Measurements from ENCODE around the gene APOC3.

The APOC3 gene

GRCh38 chr11:116814502-116814901, 15.2 kb upstream of the APOC3 start:
- no peak overlapping the region for H4K91ac ChIP-seq (ENCODE audit: low read depth, low read length, poor library complexity)
- H4K8ac ChIP-seq (ENCODE audit: low read depth, low read length): no peak overlapping the region
- H3K9ac ChIP-seq (ENCODE audit: low read depth, low read length, poor library complexity): no peak overlapping the region
- H3K9me3 ChIP-seq (replicated peaks in 1 of 2; ENCODE audit: control insufficient read depth in 2 of 2, insufficient read depth in 1 of 2, low read depth in 1 of 2, low read length in 2 of 2): peaks cover 0 to 2% of the 10 kb centered on the region in 2 donors
- DNase-seq (ENCODE audit: low spot score): no peak
- no peak overlapping the region for H3K4ac ChIP-seq (ENCODE audit: low read length)
- H2BK120ac ChIP-seq (ENCODE audit: low read depth, low read length): no peak overlapping the region
- H3K27me3 ChIP-seq (ENCODE audit: control insufficient read depth in 3 of 3, insufficient read depth in 3 of 3, low read depth in 1 of 3, low read length in 3 of 3): no peaks in the 10 kb centered on the region
- H3K36me3 ChIP-seq (replicated peaks in 1 of 2; ENCODE audit: control insufficient read depth in 2 of 2, insufficient read depth in 2 of 2, low read length in 2 of 2): no peaks in the 10 kb centered on the region
- H3K4me1 ChIP-seq (ENCODE audit: control insufficient read depth in 2 of 2, insufficient read depth in 1 of 2, low read depth in 1 of 2, low read length in 2 of 2): no peaks in the 10 kb centered on the region
- no peak overlapping the region for H2AK5ac ChIP-seq (ENCODE audit: low read depth, low read length)
- no peak overlapping the region for H3K18ac ChIP-seq (ENCODE audit: low read length)
- H3K4me3 ChIP-seq (ENCODE audit: low read length in 2 of 2): no peak overlapping the region
- no peak overlapping the region for H3K27ac ChIP-seq (replicated peaks; ENCODE audit: low read length)
- no peak overlapping the region for H3K14ac ChIP-seq (ENCODE audit: low read length)
- H2BK12ac ChIP-seq (ENCODE audit: low read length): no peak overlapping the region
- H2AFZ ChIP-seq (ENCODE audit: low read length): no peak overlapping the region
- H2BK5ac ChIP-seq (ENCODE audit: low read length): no peak overlapping the region
- no CpG with 5 or more reads among the region's 6 CpGs for WGBS, 2 donors (ENCODE audit: extremely low coverage in 2 of 2, insufficient read length in 2 of 2, insufficient replicate concordance in 1 of 2)
- no peak overlapping the region for H2BK15ac ChIP-seq (ENCODE audit: low read length)
- no peak overlapping the region for H3K23ac ChIP-seq (ENCODE audit: low read depth, low read length, poor library complexity)
- H3K4me2 ChIP-seq (ENCODE audit: insufficient read depth, low read length, poor library complexity, severe bottlenecking): no peak overlapping the region
- H3K79me1 ChIP-seq (ENCODE audit: low read depth, low read length): no peaks in the 10 kb centered on the region

- H3K36me3 ChIP-seq (replicated peaks in 1 of 2; ENCODE audit: control insufficient read depth in 2 of 2, insufficient read depth in 2 of 2, low read length in 2 of 2): no peaks in the 10 kb centered on the region
- no peak overlapping the region for H2BK5ac ChIP-seq (ENCODE audit: low read length)
- no CpG with 5 or more reads among the region's 9 CpGs for WGBS, 2 donors (ENCODE audit: extremely low coverage in 2 of 2, insufficient read length in 2 of 2, insufficient replicate concordance in 1 of 2)
- no peak overlapping the region for H3K27ac ChIP-seq (replicated peaks; ENCODE audit: low read length)
- peak overlapping the region; percentile 48 for H3K18ac ChIP-seq (ENCODE audit: low read length)
- no peaks in the 10 kb centered on the region for H3K79me1 ChIP-seq (ENCODE audit: low read depth, low read length)
- no peak overlapping the region for H3K14ac ChIP-seq (ENCODE audit: low read length)
- no peak overlapping the region for H2BK120ac ChIP-seq (ENCODE audit: low read depth, low read length)
- H4K8ac ChIP-seq (ENCODE audit: low read depth, low read length): no peak overlapping the region
- H3K4me3 ChIP-seq (ENCODE audit: low read length in 2 of 2): no peak overlapping the region
- H3K23ac ChIP-seq (ENCODE audit: low read depth, low read length, poor library complexity): peak overlapping the region; percentile 65
- H3K9me3 ChIP-seq (replicated peaks in 1 of 2; ENCODE audit: control insufficient read depth in 2 of 2, insufficient read depth in 1 of 2, low read depth in 1 of 2, low read length in 2 of 2): peaks cover 0 to 2% of the 10 kb centered on the region in 2 donors
- no peak overlapping the region for H2AFZ ChIP-seq (ENCODE audit: low read length)
- no peak overlapping the region for H3K9ac ChIP-seq (ENCODE audit: low read depth, low read length, poor library complexity)
- DNase-seq (ENCODE audit: low spot score): no peak
- H2AK5ac ChIP-seq (ENCODE audit: low read depth, low read length): peak overlapping the region; percentile 81
- no peak overlapping the region for H2BK12ac ChIP-seq (ENCODE audit: low read length)
- H4K91ac ChIP-seq (ENCODE audit: low read depth, low read length, poor library complexity): no peak overlapping the region
- no peak overlapping the region for H3K4me2 ChIP-seq (ENCODE audit: insufficient read depth, low read length, poor library complexity, severe bottlenecking)
- H2BK15ac ChIP-seq (ENCODE audit: low read length): no peak overlapping the region
- peaks cover 0 to 8% (median 1%) of the 10 kb centered on the region in 3 experiments for H3K27me3 ChIP-seq (ENCODE audit: control insufficient read depth in 3 of 3, insufficient read depth in 3 of 3, low read depth in 1 of 3, low read length in 3 of 3)
- H3K4me1 ChIP-seq (ENCODE audit: control insufficient read depth in 2 of 2, insufficient read depth in 1 of 2, low read depth in 1 of 2, low read length in 2 of 2): peaks cover 0 to 4% of the 10 kb centered on the region in 2 donors
- no peak overlapping the region for H3K4ac ChIP-seq (ENCODE audit: low read length)
These were observed 10.7 kb upstream of the APOC3 start for GRCh38 chr11:116819049-116819448.

GRCh38 chr11:116821050-116821918, 8.4 kb upstream of the APOC3 start:
- H2BK15ac ChIP-seq (ENCODE audit: low read length): no peak overlapping the region
- H3K14ac ChIP-seq (ENCODE audit: low read length): peak overlapping the region; percentile 21
- H2BK120ac ChIP-seq (ENCODE audit: low read depth, low read length): no peak overlapping the region
- H3K27me3 ChIP-seq (ENCODE audit: control insufficient read depth in 3 of 3, insufficient read depth in 3 of 3, low read depth in 1 of 3, low read length in 3 of 3): peaks cover 0 to 8% (median 1%) of the 10 kb centered on the region in 3 experiments
- no peak overlapping the region for H3K4me3 ChIP-seq (ENCODE audit: low read length in 2 of 2)
- WGBS, 2 donors (ENCODE audit: extremely low coverage in 2 of 2, insufficient read length in 2 of 2, insufficient replicate concordance in 1 of 2): no CpG with 5 or more reads among the region's 51 CpGs
- H3K36me3 ChIP-seq (replicated peaks in 1 of 2; ENCODE audit: control insufficient read depth in 2 of 2, insufficient read depth in 2 of 2, low read length in 2 of 2): no peaks in the 10 kb centered on the region
- peak overlapping the region; percentile 58 for H2BK12ac ChIP-seq (ENCODE audit: low read length)
- no peak overlapping the region for H3K23ac ChIP-seq (ENCODE audit: low read depth, low read length, poor library complexity)
- no peak overlapping the region for H3K4ac ChIP-seq (ENCODE audit: low read length)
- H3K9ac ChIP-seq (ENCODE audit: low read depth, low read length, poor library complexity): no peak overlapping the region
- H3K4me1 ChIP-seq (ENCODE audit: control insufficient read depth in 2 of 2, insufficient read depth in 1 of 2, low read depth in 1 of 2, low read length in 2 of 2): peaks cover 0 to 4% of the 10 kb centered on the region in 2 donors
- no peak for DNase-seq (ENCODE audit: low spot score)
- peak overlapping the region; percentile 43 for H4K8ac ChIP-seq (ENCODE audit: low read depth, low read length)
- no peaks in the 10 kb centered on the region for H3K79me1 ChIP-seq (ENCODE audit: low read depth, low read length)
- no peak overlapping the region for H2AFZ ChIP-seq (ENCODE audit: low read length)
- no peak overlapping the region for H3K4me2 ChIP-seq (ENCODE audit: insufficient read depth, low read length, poor library complexity, severe bottlenecking)
- H4K91ac ChIP-seq (ENCODE audit: low read depth, low read length, poor library complexity): no peak overlapping the region
- no peak overlapping the region for H3K27ac ChIP-seq (replicated peaks; ENCODE audit: low read length)
- H3K18ac ChIP-seq (ENCODE audit: low read length): peak overlapping the region; percentile 48
- H2AK5ac ChIP-seq (ENCODE audit: low read depth, low read length): peak overlapping the region; percentile 46
- peak overlapping the region; percentile 5 for H2BK5ac ChIP-seq (ENCODE audit: low read length)
- H3K9me3 ChIP-seq (replicated peaks in 1 of 2; ENCODE audit: control insufficient read depth in 2 of 2, insufficient read depth in 1 of 2, low read depth in 1 of 2, low read length in 2 of 2): peaks cover 0 to 2% of the 10 kb centered on the region in 2 donors

- H3K27ac ChIP-seq (replicated peaks; ENCODE audit: low read length): no peak overlapping the region
These were observed 7.1 kb upstream of the APOC3 start for GRCh38 chr11:116822575-116822974.

More at GRCh38 chr11:116822575-116822974, 7.1 kb upstream of the APOC3 start:
- Histone ChIP-seq H3K14ac (ENCODE audit: low read length) (no peak overlapping the region), H2BK12ac (ENCODE audit: low read length) (no peak overlapping the region), H3K4me2 (ENCODE audit: insufficient read depth, low read length, poor library complexity, severe bottlenecking) (no peak overlapping the region), H2BK15ac (ENCODE audit: low read length) (no peak overlapping the region), H4K8ac (ENCODE audit: low read depth, low read length) (no peak overlapping the region), H3K4me3 (ENCODE audit: low read length in 2 of 2) (no peak overlapping the region), H3K27me3 (ENCODE audit: control insufficient read depth in 3 of 3, insufficient read depth in 3 of 3, low read depth in 1 of 3, low read length in 3 of 3) (peaks cover 0 to 8% (median 1%) of the 10 kb centered on the region in 3 experiments), H3K9ac (ENCODE audit: low read depth, low read length, poor library complexity) (peak overlapping the region; percentile 9), H2AFZ (ENCODE audit: low read length) (no peak overlapping the region), H3K18ac (ENCODE audit: low read length) (no peak overlapping the region), H4K91ac (ENCODE audit: low read depth, low read length, poor library complexity) (no peak overlapping the region), H2AK5ac (ENCODE audit: low read depth, low read length) (no peak overlapping the region), H3K4me1 (ENCODE audit: control insufficient read depth in 2 of 2, insufficient read depth in 1 of 2, low read depth in 1 of 2, low read length in 2 of 2) (peaks cover 0 to 4% of the 10 kb centered on the region in 2 donors), H2BK5ac (ENCODE audit: low read length) (no peak overlapping the region), H3K4ac (ENCODE audit: low read length) (no peak overlapping the region), H3K36me3 (replicated peaks in 1 of 2; ENCODE audit: control insufficient read depth in 2 of 2, insufficient read depth in 2 of 2, low read length in 2 of 2) (no peaks in the 10 kb centered on the region), H3K9me3 (replicated peaks in 1 of 2; ENCODE audit: control insufficient read depth in 2 of 2, insufficient read depth in 1 of 2, low read depth in 1 of 2, low read length in 2 of 2) (peaks cover 0 to 2% of the 10 kb centered on the region in 2 donors), H3K23ac (ENCODE audit: low read depth, low read length, poor library complexity) (no peak overlapping the region), H3K79me1 (ENCODE audit: low read depth, low read length) (no peaks in the 10 kb centered on the region), H2BK120ac (ENCODE audit: low read depth, low read length) (no peak overlapping the region)
- no CpG with 5 or more reads among the region's 5 CpGs for WGBS, 2 donors (ENCODE audit: extremely low coverage in 2 of 2, insufficient read length in 2 of 2, insufficient replicate concordance in 1 of 2)
- DNase-seq (ENCODE audit: low spot score): no peak

All from neuronal stem cell (in vitro differentiated cells).